K562 (cell line): ENCODE data around the gene DCTD. TPM values are rescaled to one million over a fixed set of nuclear protein-coding genes. Genes with fewer than 3 reads are reported as not detected.

Experiments
- ATAC-seq: fragments of 200-7000 bp; cut with Tn5 transposase; 3 replicates; pipeline ENCODE4 v1.9.1; 2020; ENCODE audit warnings: moderate library complexity
- BruUV-seq: library from RNA; stranded (reverse); fragments of 400-500 nt; replicated peaks from 2 replicates; lab custom pipeline; 2021; lab: Mats Ljungman, UMichigan
- CTCF ChIA-PET: fragments of 300-600 bp; formaldehyde crosslinking; extraction: SDS; loops from one replicate; lab custom pipeline; 2021; ENCODE audit warnings: low intra/inter-chr PET ratio; lab: Yijun Ruan, JAX
- POLR2A ChIA-PET: fragments of 300-600, 350-650 bp; sonication (Branson Sonifier 250); formaldehyde crosslinking; extraction: SDS; loops from one replicate; lab custom pipeline; 2021; ENCODE audit warnings: antibody characterized with exemption, inconsistent platforms; lab: Yijun Ruan, JAX
- DNase-seq, 4 experiments: peaks; one replicate each; pipeline versions ENCODE4 v3.0.0 to v3.0.0-alpha.2; 2011 to 2018; ENCODE audit warnings: low spot score in 3 of 4, mixed read lengths in 3 of 4; ENCODE audit errors: extremely low read depth in 1 of 4
- FAIRE-seq: peaks from 2 replicates; lab custom pipeline; 2011; peaks lifted over from hg19 to GRCh38; lab: Jason Lieb, UNC
- H2AFZ ChIP-seq: 2 replicates; pipeline ENCODE4 v1.6.0; 2011; ENCODE audit warnings: low read depth, low read length, control low read depth, inconsistent platforms
- H3K27ac ChIP-seq: fragments of 200-600 bp; 3 replicates; pipeline ENCODE4 v1.8.0; 2011; ENCODE audit warnings: low read depth, mild to moderate bottlenecking, control low read depth, inconsistent platforms, low read length, moderate library complexity, mixed read lengths; ENCODE audit errors: extremely low read depth
- H3K27me3 ChIP-seq, 2 experiments: fragments of 300-600 bp in 1 of 2; 2 replicates in 1 of 2; 3 replicates in 1 of 2; pipeline versions ENCODE4 v1.6.0 to v1.8.0; 2011; ENCODE audit warnings: inconsistent platforms in 2 of 2, low read length in 2 of 2, mild to moderate bottlenecking in 1 of 2, mixed read lengths in 1 of 2, moderate library complexity in 1 of 2; ENCODE audit not compliant: control insufficient read depth in 2 of 2, insufficient read depth in 2 of 2
- H3K36me3 ChIP-seq: fragments of 300-600 bp; 3 replicates; pipeline ENCODE4 v1.8.0; 2011; ENCODE audit warnings: mild to moderate bottlenecking, low read length, inconsistent platforms; ENCODE audit not compliant: control insufficient read depth, insufficient read depth
- H3K4me1 ChIP-seq, 2 experiments: fragments of 200-600 bp in 1 of 2; replicated peaks in 1 of 2; 2 replicates in 1 of 2; 3 replicates in 1 of 2; pipeline versions ENCODE4 v1.5.1 to v1.8.0; 2011; ENCODE audit warnings: inconsistent platforms in 2 of 2, low read length in 2 of 2, mild to moderate bottlenecking in 1 of 2, mixed read lengths in 1 of 2, moderate library complexity in 1 of 2; ENCODE audit not compliant: control insufficient read depth in 2 of 2, insufficient read depth in 2 of 2
- H3K4me2 ChIP-seq: 2 replicates; pipeline ENCODE4 v1.6.1; 2011; ENCODE audit warnings: low read length, control low read depth, inconsistent platforms, mixed read lengths; ENCODE audit not compliant: insufficient read depth
- H3K4me3 ChIP-seq: fragments of 200-600 bp; sonication (generic), shearing (Covaris generic); 2 replicates; pipeline ENCODE4 v1.5.1; 2016; ENCODE audit warnings: control low read depth, inconsistent platforms
- H3K79me2 ChIP-seq: fragments of 200-600 bp; 3 replicates; pipeline ENCODE4 v1.8.0; 2011; ENCODE audit warnings: low read length, inconsistent platforms; ENCODE audit not compliant: control insufficient read depth, insufficient read depth
- H3K9ac ChIP-seq, 2 experiments: 2 replicates each; pipeline versions ENCODE4 v1.6.0 to v1.6.1; 2011; ENCODE audit warnings: low read depth in 2 of 2, low read length in 2 of 2, control low read depth in 1 of 2, inconsistent platforms in 1 of 2, mild to moderate bottlenecking in 1 of 2, mixed read lengths in 1 of 2; ENCODE audit not compliant: insufficient read depth in 1 of 2
- H3K9me1 ChIP-seq: one replicate; pipeline ENCODE4 v1.6.0; 2011; ENCODE audit warnings: inconsistent platforms, mild to moderate bottlenecking, low read length, moderate library complexity; ENCODE audit not compliant: control insufficient read depth, insufficient read depth
- H3K9me3 ChIP-seq: replicated peaks from 2 replicates; pipeline ENCODE4 v1.5.1; 2011; ENCODE audit warnings: low read depth, low read length, inconsistent platforms; ENCODE audit not compliant: control insufficient read depth, insufficient read depth
- H4K20me1 ChIP-seq: replicated peaks from 2 replicates; pipeline ENCODE4 v1.6.1; 2011; ENCODE audit warnings: low read length, inconsistent platforms, mixed read lengths; ENCODE audit not compliant: control insufficient read depth, insufficient read depth
- AFF1 ChIP-seq, 2 experiments: fragments of 450-650 bp; IDR thresholded peaks; 2 replicates each; pipeline ENCODE4 v1.6.1; 2018; ENCODE audit warnings: mild to moderate bottlenecking in 2 of 2, low read depth in 1 of 2; ENCODE audit not compliant: partially characterized antibody in 2 of 2
- CC2D1A ChIP-seq: fragments of 450-650 bp; IDR thresholded peaks from 2 replicates; pipeline ENCODE4 v1.6.1; 2017; ENCODE audit warnings: mild to moderate bottlenecking
- ZNF398 ChIP-seq: fragments of 250-450 bp; sonication (Bioruptor Pico); IDR thresholded peaks from 2 replicates; pipeline ENCODE4 v1.8.0; 2021; ENCODE audit warnings: moderate library complexity, mild to moderate bottlenecking, inconsistent platforms
- WGBS: fragments of 100-300 bp; shearing (Covaris generic); methylation state at CpG from one replicate; pipeline ENCODE4 v1.1.6; 2016; ENCODE audit warnings: low coverage, mixed read lengths; ENCODE audit not compliant: insufficient coverage; ENCODE audit errors: missing lambda C conversion rate; 5-methylcytosine and 5-hydroxymethylcytosine counted together
- in situ Hi-C: fragments of 300-500 bp; cut with MboI; formaldehyde crosslinking; loops from 4 replicates; pipeline ENCODE4 v1.15.0; 2018; ENCODE audit warnings: inconsistent platforms, mixed read lengths
- intact Hi-C: fragments of 100-400 bp; cut with micrococcal nuclease; formaldehyde crosslinking; loops from 2 replicates; pipeline ENCODE4 v1.14.2; 2022
- polyA plus RNA-seq, 8 experiments: library from polyadenylated mRNA; depleted of rRNA in 4 of 8; stranded (reverse) in 5 of 8; unstranded in 3 of 8; fragments of >200 nt; fragmentation: Nextera tagmentation in 2 of 8; fragmentation: Illumina TruSeq in 1 of 8; extraction: Ambion mirVana in 2 of 8; extraction: Trizol in 1 of 8; gene quantifications; 2 replicates each; pipeline versions ENCODE4 v1.2.1 to v1.2.3, GENCODE V29; 2011 to 2014; ENCODE audit warnings: inconsistent platforms in 1 of 8, missing spikeins in 1 of 8
- total RNA-seq, 7 experiments: library from RNA; depleted of rRNA in 6 of 7; stranded (reverse); fragments of >200 nt in 6 of 7; fragmentation: Illumina TruSeq in 2 of 7; extraction: Trizol in 2 of 7; gene quantifications; 2 replicates each; pipeline versions ENCODE4 v1.2.1 to v1.2.3, GENCODE V29; 2011 to 2021; ENCODE audit warnings: low replicate concordance in 1 of 7

Gene DCTD
- total and polyA plus RNA-seq, 9 of the 15 experiments (the other 6 are each of a cell fraction or from before 2014, with no cell fraction given) = 38.7 to 114 (median 76.5) TPM

- ATAC-seq (no peak), DNase-seq (no peak), FAIRE-seq (no peak)
- intact Hi-C loops (no loop called here), in situ Hi-C loops (no loop called here)
- 100% methylated on average over 3 of the region's 3 CpGs for WGBS
- TF ChIP-seq AFF1 (IDR thresholded peaks at IDR 0.05; ENCODE audit: low read depth in 1 of 2, partially characterized antibody in 2 of 2) (no peak), CC2D1A (no peak), ZNF398 (no peak)
- no peaks in the 10 kb centered on the region for H3K9me1 ChIP-seq
- H3K4me1 ChIP-seq = 0 out of 5 replicates have a peak, but pooled peaks cover 0 to 3% of the 10 kb centered on the region in 2 experiments
- H3K36me3 ChIP-seq = peaks cover 55% of the 10 kb centered on the region
- H3K4me2 ChIP-seq = no peak overlapping the region
- H3K9me3 ChIP-seq = peaks cover 9% of the 10 kb centered on the region
- H3K27me3 ChIP-seq = no peaks in the 10 kb centered on the region
- ChIA-PET POLR2A (no interaction called here), CTCF (no interaction called here)
- H3K27ac ChIP-seq = no peak overlapping the region
- no peak overlapping the region for H3K4me3 ChIP-seq
- H3K79me2 ChIP-seq = no peaks in the 10 kb centered on the region
- H3K9ac ChIP-seq = no peak overlapping the region
- no peak overlapping the region for H2AFZ ChIP-seq
- no peaks in the 10 kb centered on the region for H4K20me1 ChIP-seq
- no TSS peak for BruUV-seq
Measured at GRCh38 chr4:182885738-182886077, 31.5 kb downstream of the DCTD start.
